HL-60 (cell line): Measurements from ENCODE around the gene SLC22A7.

Source experiments
- POLR2AphosphoS5 ChIP-seq: IDR thresholded peaks from 2 replicates; pipeline ENCODE4 v1.6.1; 2012; ENCODE audit warnings: low read depth
- REST ChIP-seq: IDR thresholded peaks from 2 replicates; pipeline ENCODE4 v1.6.1; 2012; ENCODE audit warnings: low read depth; ENCODE audit not compliant: insufficient replicate concordance
- TF ChIP-seq, protein P1 (sequence below): IDR thresholded peaks from one replicate; pipeline ENCODE4 v1.5.1; 2011; ENCODE audit warnings: low read length, control low read depth, inconsistent platforms; ENCODE audit not compliant: insufficient read depth

GRCh38 chr6:43291708-43292107 lies 6.4 kb upstream of the SLC22A7 start:
- TF ChIP-seq, protein P1, sequence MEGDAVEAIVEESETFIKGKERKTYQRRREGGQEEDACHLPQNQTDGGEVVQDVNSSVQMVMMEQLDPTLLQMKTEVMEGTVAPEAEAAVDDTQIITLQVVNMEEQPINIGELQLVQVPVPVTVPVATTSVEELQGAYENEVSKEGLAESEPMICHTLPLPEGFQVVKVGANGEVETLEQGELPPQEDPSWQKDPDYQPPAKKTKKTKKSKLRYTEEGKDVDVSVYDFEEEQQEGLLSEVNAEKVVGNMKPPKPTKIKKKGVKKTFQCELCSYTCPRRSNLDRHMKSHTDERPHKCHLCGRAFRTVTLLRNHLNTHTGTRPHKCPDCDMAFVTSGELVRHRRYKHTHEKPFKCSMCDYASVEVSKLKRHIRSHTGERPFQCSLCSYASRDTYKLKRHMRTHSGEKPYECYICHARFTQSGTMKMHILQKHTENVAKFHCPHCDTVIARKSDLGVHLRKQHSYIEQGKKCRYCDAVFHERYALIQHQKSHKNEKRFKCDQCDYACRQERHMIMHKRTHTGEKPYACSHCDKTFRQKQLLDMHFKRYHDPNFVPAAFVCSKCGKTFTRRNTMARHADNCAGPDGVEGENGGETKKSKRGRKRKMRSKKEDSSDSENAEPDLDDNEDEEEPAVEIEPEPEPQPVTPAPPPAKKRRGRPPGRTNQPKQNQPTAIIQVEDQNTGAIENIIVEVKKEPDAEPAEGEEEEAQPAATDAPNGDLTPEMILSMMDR, result no peak
- no peak for TF ChIP-seq REST
- no peak for TF ChIP-seq POLR2AphosphoS5
